ENCODE results near the gene AKAP13. TPM values are rescaled to one million over a fixed set of nuclear protein-coding genes. Genes with fewer than 3 reads are reported as not detected.

AKAP13 gene
- total and polyA plus RNA-seq, 2 of the 13 experiments (the other 11 are each of a cell fraction or from before 2014, with no cell fraction given) = 6.7 to 27.1 TPM

DNA sequence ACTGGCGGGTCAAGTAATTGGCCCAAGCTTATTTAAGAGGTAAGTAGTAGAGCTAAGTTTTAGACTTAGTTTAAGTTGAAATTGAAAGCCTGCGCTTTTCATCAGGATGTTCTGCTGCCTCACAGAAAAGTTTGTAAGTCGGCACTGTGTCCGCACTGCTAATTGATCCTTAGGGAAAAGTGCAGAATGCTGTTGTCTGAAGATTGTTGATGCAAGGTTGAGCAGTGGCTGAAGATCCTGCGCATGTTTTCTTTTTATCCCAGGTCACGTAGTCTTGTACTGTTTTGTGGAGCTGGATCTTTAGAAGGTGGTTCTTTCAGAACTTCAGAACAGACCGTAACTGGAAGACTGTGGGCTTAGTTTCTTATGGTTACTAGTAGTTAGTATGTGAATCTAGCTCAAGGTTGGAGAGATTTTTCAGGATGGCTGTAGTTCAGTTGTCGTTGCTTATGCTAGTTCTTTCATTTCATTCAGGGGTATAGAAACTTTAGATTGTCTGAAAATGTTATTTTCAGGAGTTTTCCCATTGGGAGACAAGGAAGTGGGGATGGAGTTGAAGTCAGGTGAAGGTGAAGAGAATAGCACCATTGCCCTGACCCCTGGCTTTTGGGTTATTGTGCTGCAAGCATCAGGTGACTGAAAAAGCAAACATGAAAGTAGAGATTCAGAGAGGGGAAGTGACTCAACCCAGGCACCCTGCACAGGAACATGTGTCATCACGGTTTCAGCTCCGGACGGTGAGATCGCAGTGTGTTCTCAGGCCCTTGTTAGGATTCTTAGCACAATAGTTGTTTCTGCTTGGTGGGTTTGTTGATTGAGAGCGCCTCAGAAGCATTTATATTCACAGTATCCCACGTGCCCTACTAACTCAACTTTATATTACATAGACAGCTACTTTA is 32.8 kb downstream of the AKAP13 start (continued):
- TF ChIP-seq HOXD1 (CRISPR knock-in tag; IDR thresholded peaks at IDR 0.05) (no peak), FOXK1 (CRISPR knock-in tag; IDR thresholded peaks at IDR 0.05; ENCODE audit: borderline replicate concordance, low read depth) (peak; percentile 57; the same call in 1 of the 2 replicates), ZSCAN9 (CRISPR knock-in tag; IDR thresholded peaks at IDR 0.05; ENCODE audit: borderline replicate concordance) (0 out of 2 replicates have a peak, but pooled peaks have one; percentile 27), SPEN (CRISPR knock-in tag; IDR thresholded peaks at IDR 0.05; ENCODE audit: low read depth) (0 out of 2 replicates have a peak, but pooled peaks have one; percentile 44), ESRRA (CRISPR knock-in tag; IDR thresholded peaks at IDR 0.05; ENCODE audit: low read depth) (peak; percentile 21; the same call in 1 of the 2 replicates), NFIB (CRISPR knock-in tag; IDR thresholded peaks at IDR 0.05; ENCODE audit: borderline replicate concordance) (no peak), FOXP1 (IDR thresholded peaks at IDR 0.05) (no peak), FOXP1 (CRISPR knock-in tag; IDR thresholded peaks at IDR 0.05) (peak; percentile 64), EP300 (IDR thresholded peaks at IDR 0.05; ENCODE audit: low read depth in 2 of 2, low read length in 2 of 2) (peak; percentile 14 to 83; a peak in 2 of 4 replicates), EP300 (CRISPR knock-in tag; IDR thresholded peaks at IDR 0.05; ENCODE audit: borderline replicate concordance) (peak; percentile 71; the same call in 1 of the 2 replicates), NR2F1 (CRISPR knock-in tag; IDR thresholded peaks at IDR 0.05) (peak; percentile 84 to 92), KLF6 (CRISPR knock-in tag; IDR thresholded peaks at IDR 0.05) (peak; percentile 46; the same call in 1 of the 2 replicates), KMT2A (CRISPR knock-in tag; IDR thresholded peaks at IDR 0.05) (peak; percentile 88), ZMYM3 (CRISPR knock-in tag; IDR thresholded peaks at IDR 0.05) (peak; percentile 29; the same call in 1 of the 2 replicates), THAP11 (CRISPR knock-in tag; IDR thresholded peaks at IDR 0.05) (peak; percentile 52), JUN (CRISPR knock-in tag; IDR thresholded peaks at IDR 0.05) (peak; percentile 72; the same call in 1 of the 2 replicates), ASH2L (IDR thresholded peaks at IDR 0.05; ENCODE audit: insufficient read length, low read depth, low read length) (peak; percentile 43), KDM2A (CRISPR knock-in tag; IDR thresholded peaks at IDR 0.05; ENCODE audit: borderline replicate concordance, low read depth) (peak; percentile 35; the same call in 1 of the 2 replicates), ZNF432 (CRISPR knock-in tag; IDR thresholded peaks at IDR 0.05; ENCODE audit: borderline replicate concordance) (no peak), ONECUT2 (CRISPR knock-in tag; IDR thresholded peaks at IDR 0.05) (no peak)
- TF ChIP-seq, protein P1, sequence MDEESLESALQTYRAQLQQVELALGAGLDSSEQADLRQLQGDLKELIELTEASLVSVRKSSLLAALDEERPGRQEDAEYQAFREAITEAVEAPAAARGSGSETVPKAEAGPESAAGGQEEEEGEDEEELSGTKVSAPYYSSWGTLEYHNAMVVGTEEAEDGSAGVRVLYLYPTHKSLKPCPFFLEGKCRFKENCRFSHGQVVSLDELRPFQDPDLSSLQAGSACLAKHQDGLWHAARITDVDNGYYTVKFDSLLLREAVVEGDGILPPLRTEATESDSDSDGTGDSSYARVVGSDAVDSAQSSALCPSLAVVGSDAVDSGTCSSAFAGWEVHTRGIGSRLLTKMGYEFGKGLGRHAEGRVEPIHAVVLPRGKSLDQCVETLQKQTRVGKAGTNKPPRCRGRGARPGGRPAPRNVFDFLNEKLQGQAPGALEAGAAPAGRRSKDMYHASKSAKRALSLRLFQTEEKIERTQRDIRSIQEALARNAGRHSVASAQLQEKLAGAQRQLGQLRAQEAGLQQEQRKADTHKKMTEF (CRISPR knock-in tag; IDR thresholded peaks at IDR 0.05) = peak; percentile 89
- TF ChIP-seq, protein P2, sequence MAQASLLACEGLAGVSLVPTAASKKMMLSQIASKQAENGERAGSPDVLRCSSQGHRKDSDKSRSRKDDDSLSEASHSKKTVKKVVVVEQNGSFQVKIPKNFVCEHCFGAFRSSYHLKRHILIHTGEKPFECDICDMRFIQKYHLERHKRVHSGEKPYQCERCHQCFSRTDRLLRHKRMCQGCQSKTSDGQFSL (CRISPR knock-in tag; IDR thresholded peaks at IDR 0.05) = no peak
- TF ChIP-seq, protein P3, sequence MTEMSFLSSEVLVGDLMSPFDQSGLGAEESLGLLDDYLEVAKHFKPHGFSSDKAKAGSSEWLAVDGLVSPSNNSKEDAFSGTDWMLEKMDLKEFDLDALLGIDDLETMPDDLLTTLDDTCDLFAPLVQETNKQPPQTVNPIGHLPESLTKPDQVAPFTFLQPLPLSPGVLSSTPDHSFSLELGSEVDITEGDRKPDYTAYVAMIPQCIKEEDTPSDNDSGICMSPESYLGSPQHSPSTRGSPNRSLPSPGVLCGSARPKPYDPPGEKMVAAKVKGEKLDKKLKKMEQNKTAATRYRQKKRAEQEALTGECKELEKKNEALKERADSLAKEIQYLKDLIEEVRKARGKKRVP (CRISPR knock-in tag; IDR thresholded peaks at IDR 0.05) = peak in 1 of 2 experiments; percentile 85; a peak in 2 of 4 replicates
- TF ChIP-seq, protein P4, sequence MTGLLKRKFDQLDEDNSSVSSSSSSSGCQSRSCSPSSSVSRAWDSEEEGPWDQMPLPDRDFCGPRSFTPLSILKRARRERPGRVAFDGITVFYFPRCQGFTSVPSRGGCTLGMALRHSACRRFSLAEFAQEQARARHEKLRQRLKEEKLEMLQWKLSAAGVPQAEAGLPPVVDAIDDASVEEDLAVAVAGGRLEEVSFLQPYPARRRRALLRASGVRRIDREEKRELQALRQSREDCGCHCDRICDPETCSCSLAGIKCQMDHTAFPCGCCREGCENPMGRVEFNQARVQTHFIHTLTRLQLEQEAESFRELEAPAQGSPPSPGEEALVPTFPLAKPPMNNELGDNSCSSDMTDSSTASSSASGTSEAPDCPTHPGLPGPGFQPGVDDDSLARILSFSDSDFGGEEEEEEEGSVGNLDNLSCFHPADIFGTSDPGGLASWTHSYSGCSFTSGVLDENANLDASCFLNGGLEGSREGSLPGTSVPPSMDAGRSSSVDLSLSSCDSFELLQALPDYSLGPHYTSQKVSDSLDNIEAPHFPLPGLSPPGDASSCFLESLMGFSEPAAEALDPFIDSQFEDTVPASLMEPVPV (CRISPR knock-in tag; IDR thresholded peaks at IDR 0.05) = no peak
